Breast epithelium (tissue), 3 donors: ENCODE data around the gene TESK2.
"Not testable (repeated sequence)": the region's sequence is repeated elsewhere in the genome, so short reads cannot be mapped to it uniquely, and the experiment has no call there.

Experiments used
- POLR2A ChIP-seq: fragments of 450-650 bp; IDR thresholded peaks from one replicate; pipeline ENCODE4 v1.6.1; 2016; ENCODE audit warnings: antibody characterized with exemption, mild to moderate bottlenecking, moderate library complexity
- TF ChIP-seq, protein P1 (sequence below), 3 donors: fragments of 450-650 bp; IDR thresholded peaks; one replicate each; pipeline ENCODE4 v1.5.1; 2016 to 2017; ENCODE audit warnings: antibody characterized with exemption in 3 of 3, mild to moderate bottlenecking in 3 of 3, moderate library complexity in 3 of 3

DNA sequence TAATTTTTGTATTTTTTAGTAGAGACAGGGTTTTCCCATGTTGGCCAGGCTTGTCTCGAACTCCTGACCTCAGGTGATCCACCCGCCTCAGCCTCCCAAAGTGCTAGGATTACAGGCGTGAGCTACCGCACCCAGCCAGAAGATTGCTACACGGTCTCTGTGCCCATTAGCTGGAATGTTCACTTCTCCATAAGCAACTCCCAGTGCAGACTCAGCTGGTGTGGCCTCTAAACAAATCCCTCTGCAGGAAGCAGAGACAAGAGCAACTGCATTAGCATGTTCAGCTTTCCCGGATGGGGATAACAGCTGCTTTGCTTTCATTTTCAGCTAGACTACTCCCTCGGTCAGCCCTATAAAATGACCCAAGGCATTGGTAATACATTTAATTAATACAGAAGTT is 130.0 kb downstream of the TESK2 start:
- TF ChIP-seq, protein P1, sequence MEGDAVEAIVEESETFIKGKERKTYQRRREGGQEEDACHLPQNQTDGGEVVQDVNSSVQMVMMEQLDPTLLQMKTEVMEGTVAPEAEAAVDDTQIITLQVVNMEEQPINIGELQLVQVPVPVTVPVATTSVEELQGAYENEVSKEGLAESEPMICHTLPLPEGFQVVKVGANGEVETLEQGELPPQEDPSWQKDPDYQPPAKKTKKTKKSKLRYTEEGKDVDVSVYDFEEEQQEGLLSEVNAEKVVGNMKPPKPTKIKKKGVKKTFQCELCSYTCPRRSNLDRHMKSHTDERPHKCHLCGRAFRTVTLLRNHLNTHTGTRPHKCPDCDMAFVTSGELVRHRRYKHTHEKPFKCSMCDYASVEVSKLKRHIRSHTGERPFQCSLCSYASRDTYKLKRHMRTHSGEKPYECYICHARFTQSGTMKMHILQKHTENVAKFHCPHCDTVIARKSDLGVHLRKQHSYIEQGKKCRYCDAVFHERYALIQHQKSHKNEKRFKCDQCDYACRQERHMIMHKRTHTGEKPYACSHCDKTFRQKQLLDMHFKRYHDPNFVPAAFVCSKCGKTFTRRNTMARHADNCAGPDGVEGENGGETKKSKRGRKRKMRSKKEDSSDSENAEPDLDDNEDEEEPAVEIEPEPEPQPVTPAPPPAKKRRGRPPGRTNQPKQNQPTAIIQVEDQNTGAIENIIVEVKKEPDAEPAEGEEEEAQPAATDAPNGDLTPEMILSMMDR (IDR thresholded peaks at IDR 0.05): peak in 1 of 3 donors; percentile 11
- not testable (repeated sequence) for TF ChIP-seq POLR2A
